GM11168 (cell line): ENCODE data around the gene PGLYRP3.
"Not testable (repeated sequence)": the region's sequence is repeated elsewhere in the genome, so short reads cannot be mapped to it uniquely, and the experiment has no call there.

Experiments
- in situ Hi-C: fragments of 300-500 bp; cut with MboI; formaldehyde crosslinking; loops from one replicate; pipeline ENCODE4 v1.12.0; 2022; ENCODE audit warnings: low sequenced_read_pairs; ENCODE audit not compliant: unreplicated experiment

Gene PGLYRP3

GRCh38 chr1:153322568-153322967 lies 9.8 kb upstream of the PGLYRP3 start:
- in situ Hi-C loops, result no loop called here

DNA sequence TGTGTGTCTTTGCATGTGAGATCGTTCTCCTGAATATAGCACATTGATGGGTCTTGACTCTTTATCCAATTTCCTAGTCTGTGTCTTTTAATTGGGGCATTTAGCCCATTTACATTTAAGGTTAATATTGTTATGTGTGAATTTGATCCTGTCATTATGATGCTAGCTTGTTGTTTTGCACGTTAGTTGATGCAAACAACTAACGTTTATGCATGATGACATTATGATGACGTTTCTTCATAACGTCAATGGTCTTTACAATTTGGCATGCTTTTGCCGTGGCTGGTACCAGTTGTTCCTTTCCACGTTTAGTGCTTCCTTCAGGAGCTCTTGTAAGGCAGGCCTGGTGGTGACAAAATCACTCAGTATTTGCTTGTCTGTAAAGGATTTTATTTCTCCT lies 5.4 kb upstream of the PGLYRP3 start:
- in situ Hi-C loops, result not testable (repeated sequence)

GRCh38 chr1:153316013-153316412 lies 3.3 kb upstream of the PGLYRP3 start:
- in situ Hi-C loops, result not testable (repeated sequence)

- in situ Hi-C loops, result not testable (repeated sequence)
Measured at GRCh38 chr1:153314388-153314787, 1.6 kb upstream of the PGLYRP3 start.

DNA sequence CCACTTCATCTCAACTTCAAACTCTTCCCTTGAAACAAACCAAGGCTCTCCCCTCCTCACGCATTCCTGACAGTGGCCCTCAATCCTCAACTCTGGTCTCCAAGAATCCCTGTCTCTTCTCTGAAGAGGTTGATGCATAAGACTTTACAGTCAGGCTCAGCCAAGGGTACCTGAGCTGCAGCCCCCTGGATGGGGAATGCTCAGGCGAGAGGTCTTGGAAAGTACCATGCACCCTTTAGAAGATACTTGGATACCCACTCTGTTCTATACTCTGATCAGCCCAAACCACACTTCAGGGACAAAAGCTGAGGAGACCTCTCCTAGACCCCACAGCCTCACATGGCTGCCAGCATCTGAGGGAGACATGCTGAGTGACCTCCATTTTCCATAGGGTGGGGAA lies 536 bp upstream of the PGLYRP3 start:
- in situ Hi-C loops, result no loop called here

DNA sequence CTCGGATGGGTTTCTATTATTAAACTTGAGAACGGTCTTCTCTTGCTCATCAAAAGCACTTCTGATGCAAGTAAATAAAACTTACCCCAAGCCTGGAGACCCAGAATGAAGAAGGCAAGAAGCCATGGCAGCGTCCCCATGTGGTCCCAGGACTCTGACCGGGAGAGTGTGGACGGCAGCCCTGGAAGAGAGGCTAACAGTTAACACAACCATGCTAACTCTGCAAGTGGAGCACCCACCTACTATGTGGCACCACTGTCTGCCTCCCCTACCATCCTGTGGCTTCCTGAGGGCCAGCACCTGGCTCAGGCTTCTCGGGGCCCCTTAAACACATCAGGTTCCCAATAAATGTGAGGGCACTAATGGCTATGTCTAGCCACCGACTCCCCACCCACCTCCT lies 2.2 kb downstream of the PGLYRP3 start:
- in situ Hi-C loops, result no loop called here

- in situ Hi-C loops, result no loop called here
Measured at GRCh38 chr1:153309441-153309840, 3.3 kb downstream of the PGLYRP3 start.

DNA sequence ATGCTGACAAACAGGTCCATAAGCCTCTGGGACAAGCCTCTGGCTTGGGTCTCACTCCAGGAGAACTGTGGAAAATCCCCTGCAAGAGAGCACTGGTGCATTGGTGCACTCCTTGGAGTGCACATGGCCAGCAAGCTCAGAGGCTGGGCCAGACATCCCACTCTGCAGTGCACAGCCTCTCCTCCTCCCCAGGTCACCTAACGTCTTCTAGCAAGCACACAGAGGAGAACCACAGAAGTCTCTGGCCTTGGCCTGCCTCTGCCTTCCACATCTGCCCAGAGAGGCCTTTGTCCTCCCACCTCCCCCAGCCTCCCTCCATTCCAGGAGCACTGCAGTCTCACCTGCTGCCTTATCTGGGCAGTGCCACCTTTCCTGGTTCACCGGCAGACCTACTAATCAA lies 4.2 kb downstream of the PGLYRP3 start:
- in situ Hi-C loops, result no loop called here

GRCh38 chr1:153307221-153307600 lies 5.5 kb downstream of the PGLYRP3 start:
- in situ Hi-C loops, result no loop called here

GRCh38 chr1:153306303-153307220 lies 6.2 kb downstream of the PGLYRP3 start:
- in situ Hi-C loops, result no loop called here

DNA sequence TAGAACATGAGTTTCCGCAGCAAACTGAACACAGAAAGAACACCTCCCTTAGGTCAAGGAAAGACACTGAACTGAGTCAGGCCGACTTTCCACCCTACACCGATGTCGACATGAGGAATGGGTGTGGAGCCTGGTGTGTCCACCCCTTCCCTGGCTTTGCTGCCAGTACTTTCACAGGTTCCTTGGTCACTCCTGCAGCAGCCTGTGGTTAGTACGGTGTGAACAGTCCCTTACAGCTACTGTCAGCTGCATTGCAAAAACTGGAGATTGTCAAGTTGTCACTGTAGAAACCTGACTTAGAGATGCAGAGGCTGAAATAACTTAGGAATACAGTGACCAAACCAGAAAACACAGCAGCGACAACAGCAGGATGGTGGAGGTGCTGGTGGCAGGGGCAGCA lies 7.1 kb downstream of the PGLYRP3 start:
- in situ Hi-C loops, result no loop called here

- in situ Hi-C loops, result no loop called here
Measured at GRCh38 chr1:153302308-153302707, 10.4 kb downstream of the PGLYRP3 start.

DNA sequence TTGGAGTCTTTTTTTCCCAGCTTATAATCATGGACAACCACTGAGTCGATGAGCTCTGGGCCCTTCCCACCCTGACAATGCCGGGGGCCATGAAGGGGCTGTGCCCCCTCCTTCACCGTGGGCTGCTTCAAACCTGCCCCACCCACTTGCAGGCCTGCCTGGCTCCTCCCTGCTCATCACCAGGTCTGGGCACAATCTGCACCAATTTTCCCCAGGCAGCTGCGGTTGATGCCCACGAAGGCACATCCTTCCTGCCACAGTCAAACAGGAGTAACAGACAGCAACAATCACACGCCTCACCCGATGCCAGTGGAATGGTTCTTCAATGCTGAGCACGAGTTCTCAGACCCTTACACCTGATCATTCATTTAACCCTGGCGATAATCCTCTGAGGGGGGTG lies 18.9 kb downstream of the PGLYRP3 start:
- in situ Hi-C loops, result no loop called here

GRCh38 chr1:153293480-153293775 lies 19.3 kb downstream of the PGLYRP3 start:
- in situ Hi-C loops, result no loop called here

- in situ Hi-C loops, result no loop called here
Measured at GRCh38 chr1:153292740-153293479, 19.8 kb downstream of the PGLYRP3 start.

DNA sequence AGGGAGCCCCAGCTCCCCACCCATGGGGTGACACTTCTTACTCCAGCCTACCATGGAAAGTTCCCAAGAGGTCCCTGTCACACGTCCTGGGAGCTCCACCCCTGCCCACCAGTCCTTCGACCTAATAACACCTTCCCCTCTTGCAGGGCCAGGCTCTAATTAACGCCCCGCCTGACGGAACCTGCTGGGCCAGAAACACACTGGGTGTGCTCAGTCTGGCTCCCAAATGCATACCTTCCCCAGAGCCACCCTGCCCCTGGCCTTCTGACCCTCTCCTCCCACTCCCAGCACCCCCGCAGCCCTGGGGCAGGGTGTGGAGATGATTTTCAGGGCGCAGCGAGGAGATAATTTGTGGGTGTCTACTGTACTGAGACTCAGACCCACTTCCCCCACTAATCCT lies 20.6 kb downstream of the PGLYRP3 start:
- in situ Hi-C loops, result no loop called here

DNA sequence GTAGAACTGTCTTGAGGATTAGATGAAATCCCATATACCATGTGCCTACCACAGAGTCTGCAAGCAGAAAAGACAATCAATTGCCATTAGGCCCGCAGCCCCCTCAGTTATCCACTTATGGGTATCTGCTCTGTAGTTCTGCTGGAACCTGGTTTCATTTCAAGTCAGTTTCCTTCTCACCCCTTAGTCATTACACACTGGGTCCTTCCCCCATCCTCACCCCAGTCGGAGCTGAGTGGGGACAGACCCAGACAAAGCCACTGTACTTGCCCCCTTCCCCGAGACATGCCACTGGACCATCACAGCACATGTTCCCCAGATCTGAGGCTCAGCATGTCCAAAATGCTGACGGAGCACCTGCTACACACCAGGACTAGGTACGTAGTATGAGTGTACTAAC lies 21.2 kb downstream of the PGLYRP3 start:
- in situ Hi-C loops, result no loop called here

- in situ Hi-C loops, result no loop called here
Measured at GRCh38 chr1:153288634-153289275, 24.0 kb downstream of the PGLYRP3 start.

DNA sequence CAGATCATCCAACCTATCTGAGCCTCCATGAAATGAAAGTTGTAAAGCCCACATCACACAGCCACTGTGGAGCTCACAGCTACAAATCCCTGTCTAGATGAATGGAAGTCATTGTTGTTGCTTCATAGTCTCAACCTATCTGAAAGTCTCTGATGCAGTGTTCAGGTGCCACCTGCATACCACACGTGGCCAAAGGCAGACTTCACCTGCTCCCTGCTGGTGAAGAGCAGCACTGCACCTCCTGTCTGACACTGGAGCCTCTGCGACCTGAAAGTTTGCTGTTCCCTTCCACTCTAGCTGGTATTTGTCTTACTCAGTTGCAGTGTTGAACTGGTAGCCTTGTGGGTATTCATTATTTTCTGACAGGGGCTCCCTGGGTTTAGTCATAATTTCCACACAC lies 34.9 kb downstream of the PGLYRP3 start:
- in situ Hi-C loops, result no loop called here

- in situ Hi-C loops, result no loop called here
Measured at GRCh38 chr1:153272186-153272585, 40.6 kb downstream of the PGLYRP3 start.

GRCh38 chr1:153271711-153272110 lies 41.0 kb downstream of the PGLYRP3 start:
- in situ Hi-C loops, result no loop called here
